ENCODE results near the gene GSPT1. TPM values are rescaled to one million over a fixed set of nuclear protein-coding genes. Genes with fewer than 3 reads are reported as not detected.
"Not testable (repeated sequence)": the region's sequence is repeated elsewhere in the genome, so short reads cannot be mapped to it uniquely, and the experiment has no call there.

The GSPT1 gene
- polyA plus RNA-seq, 1 of the 3 experiments (the other 2 are of a cell fraction): 41.5 TPM

GRCh38 chr16:11963706-11964105 is 48.0 kb upstream of the GSPT1 start:
- ChIA-PET CTCF (interaction anchor here (0.6 to 4.0 kb wide), 2 partner anchors 104 to 712 kb away, joined by 3 to 20 read pairs; no protein-coding TSS in a partner anchor), POLR2A (no interaction called here)
- H3K9me2 ChIP-seq: no peaks in the 10 kb centered on the region
- no peak overlapping the region for H3K4me3 ChIP-seq (ENCODE audit: low read depth in 2 of 2, low read length in 1 of 2)
- no peaks in the 10 kb centered on the region for H3K36me3 ChIP-seq (replicated peaks in 1 of 2; ENCODE audit: control insufficient read depth in 1 of 2, insufficient read depth in 2 of 2, low read length in 1 of 2)
- H3K79me2 ChIP-seq (ENCODE audit: insufficient read depth): no peaks in the 10 kb centered on the region
- H4K20me1 ChIP-seq (ENCODE audit: insufficient read depth): no peaks in the 10 kb centered on the region
- H3K27ac ChIP-seq (ENCODE audit: low read depth in 2 of 2, low read length in 1 of 2): no peak overlapping the region
- TF ChIP-seq EP300 (IDR thresholded peaks at IDR 0.05; ENCODE audit: borderline replicate concordance in 1 of 2, low read depth in 1 of 2, low read length in 1 of 2) (no peak), SMC3 (IDR thresholded peaks at IDR 0.05; ENCODE audit: low read depth, low read length) (no peak), FOXJ3 (CRISPR knock-in tag; IDR thresholded peaks at IDR 0.05) (no peak), FOSL2 (IDR thresholded peaks at IDR 0.05; ENCODE audit: borderline replicate concordance, low read depth) (no peak), JUND (IDR thresholded peaks at IDR 0.05) (no peak), REST (IDR thresholded peaks at IDR 0.05; ENCODE audit: low read depth, low read length) (no peak), MAX (IDR thresholded peaks at IDR 0.05; ENCODE audit: low read depth) (no peak), NRF1 (IDR thresholded peaks at IDR 0.05; ENCODE audit: low read depth, low read length) (no peak), NFIC (IDR thresholded peaks at IDR 0.05; ENCODE audit: borderline replicate concordance) (no peak)
- no peaks in the 10 kb centered on the region for H3K4me1 ChIP-seq (ENCODE audit: control insufficient read depth in 1 of 2, insufficient read depth in 2 of 2, low read depth in 1 of 2, low read length in 1 of 2)
- H3K4me2 ChIP-seq: no peak overlapping the region
- no peaks in the 10 kb centered on the region for H3K27me3 ChIP-seq (ENCODE audit: insufficient read depth)
- WGBS (ENCODE audit: low lambda C conversion rate): 82% methylated on average over 6 of the region's 6 CpGs
- H3F3A ChIP-seq (replicated peaks; ENCODE audit: insufficient read depth): no peaks in the 10 kb centered on the region
- DNase-seq: no peak
- no peak overlapping the region for H3K9ac ChIP-seq
- H2AFZ ChIP-seq (ENCODE audit: low read depth): no peak overlapping the region
- H3K9me3 ChIP-seq: no peaks in the 10 kb centered on the region

- H3F3A ChIP-seq (replicated peaks; ENCODE audit: insufficient read depth); H3K4me1 ChIP-seq (ENCODE audit: control insufficient read depth in 1 of 2, insufficient read depth in 2 of 2, low read depth in 1 of 2, low read length in 1 of 2); H3K27ac ChIP-seq (ENCODE audit: low read depth in 2 of 2, low read length in 1 of 2); DNase-seq; H3K36me3 ChIP-seq (replicated peaks in 1 of 2; ENCODE audit: control insufficient read depth in 1 of 2, insufficient read depth in 2 of 2, low read length in 1 of 2); POLR2A ChIA-PET; H3K4me3 ChIP-seq (ENCODE audit: low read depth in 2 of 2, low read length in 1 of 2); H3K4me2 ChIP-seq; H3K9me2 ChIP-seq; H3K27me3 ChIP-seq (ENCODE audit: insufficient read depth); H3K9me3 ChIP-seq; H3K79me2 ChIP-seq (ENCODE audit: insufficient read depth); H4K20me1 ChIP-seq (ENCODE audit: insufficient read depth); H2AFZ ChIP-seq (ENCODE audit: low read depth); H3K9ac ChIP-seq: not testable (repeated sequence)
- CTCF ChIA-PET: interaction anchor here (0.6 kb wide), 1 partner anchor 712 kb away, joined by 3 read pairs; no protein-coding TSS in a partner anchor
- 94% methylated on average over 11 of the region's 11 CpGs for WGBS (ENCODE audit: low lambda C conversion rate)
Observed at GRCh38 chr16:11962978-11963377, 47.2 kb upstream of the GSPT1 start.

GRCh38 chr16:11962457-11962856 is 46.7 kb upstream of the GSPT1 start:
- H3K36me3 ChIP-seq (replicated peaks in 1 of 2; ENCODE audit: control insufficient read depth in 1 of 2, insufficient read depth in 2 of 2, low read length in 1 of 2); H2AFZ ChIP-seq (ENCODE audit: low read depth); H3F3A ChIP-seq (replicated peaks; ENCODE audit: insufficient read depth); H3K9ac ChIP-seq; H3K9me3 ChIP-seq; H4K20me1 ChIP-seq (ENCODE audit: insufficient read depth); POLR2A ChIA-PET; H3K9me2 ChIP-seq; H3K4me3 ChIP-seq (ENCODE audit: low read depth in 2 of 2, low read length in 1 of 2); H3K79me2 ChIP-seq (ENCODE audit: insufficient read depth); DNase-seq; H3K27ac ChIP-seq (ENCODE audit: low read depth in 2 of 2, low read length in 1 of 2); H3K4me2 ChIP-seq; H3K27me3 ChIP-seq (ENCODE audit: insufficient read depth); CTCF ChIA-PET; H3K4me1 ChIP-seq (ENCODE audit: control insufficient read depth in 1 of 2, insufficient read depth in 2 of 2, low read depth in 1 of 2, low read length in 1 of 2): not testable (repeated sequence)
- 90% methylated on average over 5 of the region's 5 CpGs for WGBS (ENCODE audit: low lambda C conversion rate)
